B cell (primary cell): Measurements from ENCODE around the gene CRELD2. TPM values are rescaled to one million over a fixed set of nuclear protein-coding genes. Genes with fewer than 3 reads are reported as not detected.

Experiments used
- ATAC-seq: fragments of 200-7000 bp; cut with Tn5 transposase; one replicate; pipeline ENCODE4 v1.10.0; 2021; ENCODE audit warnings: low read depth, mild to moderate bottlenecking, moderate number of reproducible peaks, moderate library complexity
- CTCF ChIA-PET: fragments of 350-600 bp; sonication (Branson Sonifier 250); formaldehyde crosslinking; loops from one replicate; lab custom pipeline; 2021; ENCODE audit warnings: antibody characterized with exemption, inconsistent platforms; lab: Charles Lee
- POLR2A ChIA-PET: fragments of 350-600 bp; sonication (Branson Sonifier 250); formaldehyde crosslinking; loops from one replicate; lab custom pipeline; 2021; ENCODE audit warnings: antibody characterized with exemption; lab: Charles Lee
- DNase-seq: peaks from one replicate; pipeline ENCODE4 v3.0.0; 2013
- H2AFZ ChIP-seq: 2 replicates; pipeline ENCODE4 v1.6.1; 2012; ENCODE audit warnings: mild to moderate bottlenecking, low read depth, low read length; ENCODE audit not compliant: insufficient read depth, poor library complexity, severe bottlenecking
- H3K27ac ChIP-seq, 2 donors: 1 replicate in 1 of 2; 2 replicates in 1 of 2; pipeline ENCODE4 v1.5.1; 2012 to 2013; ENCODE audit warnings: low read length in 2 of 2, mild to moderate bottlenecking in 2 of 2, moderate library complexity in 1 of 2
- H3K27me3 ChIP-seq, 4 experiments: fragments of 200-600 bp in 1 of 4; sonication (generic) in 1 of 4; replicated peaks in 1 of 4; 1 replicate in 2 of 4; 2 replicates in 2 of 4; pipeline versions ENCODE4 v1.6.1 to v1.7.0; 2013 to 2016; ENCODE audit warnings: low read length in 3 of 4, mild to moderate bottlenecking in 2 of 4, mixed read lengths in 1 of 4, moderate library complexity in 1 of 4; ENCODE audit not compliant: insufficient read depth in 4 of 4, control insufficient read depth in 3 of 4; ENCODE audit errors: control extremely low read depth in 1 of 4
- H3K36me3 ChIP-seq, 2 experiments: replicated peaks in 1 of 2; 1 replicate in 1 of 2; 2 replicates in 1 of 2; pipeline versions ENCODE4 v1.6.1 to v1.7.1; 2013; ENCODE audit warnings: low read length in 1 of 2; ENCODE audit not compliant: insufficient read depth in 2 of 2, control insufficient read depth in 1 of 2; ENCODE audit errors: control extremely low read depth in 1 of 2, extremely low read depth in 1 of 2
- H3K4me1 ChIP-seq, 2 donors: fragments of 200-600 bp in 1 of 2; sonication (generic) in 1 of 2; 1 replicate in 1 of 2; 2 replicates in 1 of 2; pipeline versions ENCODE4 v1.5.1 to v1.6.1; 2013 to 2017; ENCODE audit warnings: low read length in 2 of 2; ENCODE audit not compliant: control insufficient read depth in 2 of 2, insufficient read depth in 2 of 2
- H3K4me2 ChIP-seq: replicated peaks from 2 replicates; pipeline ENCODE3; 2012; ENCODE audit warnings: mild to moderate bottlenecking, low read depth, low read length; ENCODE audit not compliant: poor library complexity, severe bottlenecking
- H3K4me3 ChIP-seq, 5 experiments: fragments of 200-600 bp in 1 of 5; sonication (generic) in 1 of 5; 1 replicate in 3 of 5; 2 replicates in 2 of 5; pipeline versions ENCODE4 v1.5.1 to v1.7.0; 2011 to 2016; ENCODE audit warnings: low read length in 4 of 5, mild to moderate bottlenecking in 4 of 5, low read depth in 2 of 5, control low read depth in 1 of 5, moderate library complexity in 1 of 5; ENCODE audit not compliant: insufficient read depth in 1 of 5; ENCODE audit errors: control extremely low read depth in 1 of 5, extremely low read depth in 1 of 5
- H3K79me2 ChIP-seq: fragments of 200-600 bp; sonication (generic); one replicate; pipeline ENCODE4 v1.6.0; 2016; ENCODE audit warnings: low read length; ENCODE audit not compliant: control insufficient read depth, insufficient read depth
- H3K9ac ChIP-seq: fragments of 200-600 bp; sonication (generic); 2 replicates; pipeline ENCODE4 v1.6.1; 2017; ENCODE audit warnings: mild to moderate bottlenecking, low read length, moderate library complexity
- H3K9me3 ChIP-seq, 3 donors: one replicate each; pipeline versions ENCODE4 v1.6.1 to v1.7.1; 2013; ENCODE audit warnings: low read length in 2 of 3; ENCODE audit not compliant: control insufficient read depth in 2 of 3, insufficient read depth in 1 of 3; ENCODE audit errors: control extremely low read depth in 1 of 3
- H4K20me1 ChIP-seq: 2 replicates; pipeline ENCODE4 v1.6.0; 2012; ENCODE audit warnings: mild to moderate bottlenecking, low read length; ENCODE audit not compliant: insufficient read depth, control insufficient read depth, poor library complexity, severe bottlenecking
- H3K27ac Mint-ChIP-seq: one replicate; pipeline ENCODE4 v1.8.0; 2021; ENCODE audit warnings: mixed read lengths
- H3K27me3 Mint-ChIP-seq: one replicate; pipeline ENCODE4 v1.8.0; 2021; ENCODE audit warnings: mixed read lengths
- H3K4me1 Mint-ChIP-seq: one replicate; pipeline ENCODE4 v1.8.0; 2021; ENCODE audit warnings: mixed read lengths
- H3K4me3 Mint-ChIP-seq: one replicate; pipeline ENCODE4 v1.8.0; 2021; ENCODE audit warnings: mixed read lengths
- H3K9me3 Mint-ChIP-seq: one replicate; pipeline ENCODE4 v1.8.0; 2022; ENCODE audit warnings: mixed read lengths; ENCODE audit not compliant: insufficient read depth
- EZH2 ChIP-seq: IDR thresholded peaks from 2 replicates; pipeline ENCODE4 v1.6.1; 2012; ENCODE audit warnings: borderline replicate concordance, low read depth, mild to moderate bottlenecking, moderate library complexity, low read length; ENCODE audit not compliant: insufficient read depth, poor library complexity, severe bottlenecking
- WGBS: methylation state at CpG from one replicate; pipeline ENCODE4 v1.1.5; 2013; ENCODE audit warnings: missing lambda C conversion rate; ENCODE audit not compliant: insufficient coverage; 5-methylcytosine and 5-hydroxymethylcytosine counted together
- intact Hi-C: fragments of 100-400 bp; cut with micrococcal nuclease; formaldehyde crosslinking; loops from one replicate; pipeline ENCODE4 v1.10.0; 2022
- polyA plus RNA-seq: library from polyadenylated mRNA; depleted of rRNA; stranded (reverse); fragments of >200 nt; gene quantifications from 2 replicates; pipeline ENCODE4 v1.2.3, GENCODE V29; 2012
- total RNA-seq, 2 donors: library from RNA; stranded (reverse); fragments of 120-200 nt in 1 of 2; gene quantifications; 1 replicate in 1 of 2; 2 replicates in 1 of 2; pipeline versions ENCODE4 v1.2.3 to v1.2.4, GENCODE V29; 2013 to 2022
- TF ChIP-seq, protein P1 (sequence below): fragments of 200-600 bp; IDR thresholded peaks from one replicate; pipeline ENCODE4 v1.8.0; 2022; ENCODE audit warnings: antibody characterized with exemption, mild to moderate bottlenecking

The CRELD2 gene
- total and polyA plus RNA-seq, 2 donors (not counting 1 experiment from before 2014, with no cell fraction given) = 35.9 to 41.9 TPM

DNA sequence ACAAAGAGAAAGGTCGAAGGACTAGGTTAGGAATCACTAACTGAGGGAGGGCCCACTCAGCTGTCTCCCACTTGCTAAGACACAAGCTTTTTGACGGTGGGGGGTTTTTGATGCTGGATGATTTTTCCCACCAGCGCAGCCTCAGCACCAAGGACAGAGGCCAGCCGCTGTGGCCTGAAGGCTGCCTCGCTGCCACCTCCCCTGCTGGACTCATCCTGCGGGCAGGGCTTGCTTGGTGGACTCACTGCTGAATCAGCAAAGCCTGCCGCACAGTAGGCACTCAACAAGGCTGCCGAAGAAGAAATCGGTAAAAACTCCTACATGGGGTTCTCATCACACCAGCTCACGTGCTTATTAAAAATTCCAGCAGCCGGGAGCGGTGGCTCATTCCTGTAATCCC, 2.8 kb upstream of the CRELD2 start:
- Mint-ChIP-seq H3K27ac (no peak overlapping the region), H3K9me3 (no peaks in the 10 kb centered on the region), H3K4me1 (peaks cover 15% of the 10 kb centered on the region), H3K4me3 (no peak overlapping the region), H3K27me3 (no peaks in the 10 kb centered on the region)
- Histone ChIP-seq H3K4me2 (no peak overlapping the region), H4K20me1 (peaks cover 33% of the 10 kb centered on the region), H3K27ac (no peak overlapping the region), H2AFZ (no peak overlapping the region), H3K27me3 (no peaks in the 10 kb centered on the region), H3K4me3 (no peak overlapping the region), H3K9me3 (no peaks in the 10 kb centered on the region), H3K79me2 (peaks cover 54% of the 10 kb centered on the region), H3K4me1 (peaks cover 17 to 22% of the 10 kb centered on the region in 2 donors), H3K36me3 (peaks cover 0 to 28% of the 10 kb centered on the region in 2 experiments), H3K9ac (no peak overlapping the region)
- TF ChIP-seq EZH2 = no peak
- TF ChIP-seq, protein P1, sequence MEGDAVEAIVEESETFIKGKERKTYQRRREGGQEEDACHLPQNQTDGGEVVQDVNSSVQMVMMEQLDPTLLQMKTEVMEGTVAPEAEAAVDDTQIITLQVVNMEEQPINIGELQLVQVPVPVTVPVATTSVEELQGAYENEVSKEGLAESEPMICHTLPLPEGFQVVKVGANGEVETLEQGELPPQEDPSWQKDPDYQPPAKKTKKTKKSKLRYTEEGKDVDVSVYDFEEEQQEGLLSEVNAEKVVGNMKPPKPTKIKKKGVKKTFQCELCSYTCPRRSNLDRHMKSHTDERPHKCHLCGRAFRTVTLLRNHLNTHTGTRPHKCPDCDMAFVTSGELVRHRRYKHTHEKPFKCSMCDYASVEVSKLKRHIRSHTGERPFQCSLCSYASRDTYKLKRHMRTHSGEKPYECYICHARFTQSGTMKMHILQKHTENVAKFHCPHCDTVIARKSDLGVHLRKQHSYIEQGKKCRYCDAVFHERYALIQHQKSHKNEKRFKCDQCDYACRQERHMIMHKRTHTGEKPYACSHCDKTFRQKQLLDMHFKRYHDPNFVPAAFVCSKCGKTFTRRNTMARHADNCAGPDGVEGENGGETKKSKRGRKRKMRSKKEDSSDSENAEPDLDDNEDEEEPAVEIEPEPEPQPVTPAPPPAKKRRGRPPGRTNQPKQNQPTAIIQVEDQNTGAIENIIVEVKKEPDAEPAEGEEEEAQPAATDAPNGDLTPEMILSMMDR = no peak
- 98% methylated on average over 12 of the region's 12 CpGs for WGBS
- ChIA-PET CTCF (no interaction called here), POLR2A (no interaction called here)
- no peak for ATAC-seq
- DNase-seq = no peak
- intact Hi-C loops = no loop called here

DNA sequence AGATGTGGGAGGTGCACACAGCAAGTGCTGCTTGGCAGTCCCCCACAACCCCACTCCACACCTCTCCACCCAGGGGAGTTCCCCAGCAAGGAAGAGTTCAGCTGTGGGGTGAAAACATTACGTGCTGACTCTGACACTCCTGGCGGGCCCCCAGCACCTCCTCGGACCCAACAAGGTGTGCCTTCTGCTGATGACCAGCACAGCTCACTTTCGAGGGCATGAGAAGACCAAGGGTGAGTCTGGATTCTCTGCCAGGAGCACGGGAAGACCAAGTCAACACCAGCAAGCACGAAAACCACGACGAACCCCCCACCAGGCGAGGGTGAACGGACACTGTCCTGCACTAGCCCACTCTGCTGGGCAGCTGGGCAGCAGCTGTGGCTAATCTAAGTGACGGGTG, 1.6 kb upstream of the CRELD2 start:
- H3K9me3 ChIP-seq = no peaks in the 10 kb centered on the region
- ChIA-PET POLR2A (interaction anchor here (0.5 kb wide), 1 partner anchor 60 kb away, joined by 4 read pairs; no protein-coding TSS in a partner anchor), CTCF (interaction anchor here (1.1 to 3.2 kb wide), 4 partner anchors 9 to 149 kb away, joined by 3 to 9 read pairs (median 4); no protein-coding TSS in a partner anchor)
- TF ChIP-seq, protein P1 = no peak
- no peak for TF ChIP-seq EZH2
- H3K27me3 ChIP-seq = no peaks in the 10 kb centered on the region
- no peak for ATAC-seq
- no peak overlapping the region for H3K27ac ChIP-seq
- peak overlapping the region; percentile 86 for H3K4me3 Mint-ChIP-seq
- H3K4me2 ChIP-seq = peak overlapping the region; percentile 97
- no peak overlapping the region for H3K9ac ChIP-seq
- H3K79me2 ChIP-seq = peaks cover 52% of the 10 kb centered on the region
- no peak overlapping the region for H3K4me3 ChIP-seq
- no peaks in the 10 kb centered on the region for H3K27me3 Mint-ChIP-seq
- intact Hi-C loops = no loop called here
- peak overlapping the region; percentile 32 for H3K27ac Mint-ChIP-seq
- peaks cover 16% of the 10 kb centered on the region for H3K4me1 Mint-ChIP-seq
- peaks cover 33% of the 10 kb centered on the region for H4K20me1 ChIP-seq
- peaks cover 17 to 22% of the 10 kb centered on the region in 2 donors for H3K4me1 ChIP-seq
- DNase-seq = no peak
- no peak overlapping the region for H2AFZ ChIP-seq
- H3K36me3 ChIP-seq = peaks cover 0 to 25% of the 10 kb centered on the region in 2 experiments
- H3K9me3 Mint-ChIP-seq = no peaks in the 10 kb centered on the region
- 92% methylated on average over 10 of the region's 11 CpGs for WGBS
